Muscle layer of duodenum (tissue), 2 donors: ENCODE data around the gene CCDC78.
"Not testable (repeated sequence)": the region's sequence is repeated elsewhere in the genome, so short reads cannot be mapped to it uniquely, and the experiment has no call there.

Experiments used
- H3K27ac ChIP-seq: one replicate; pipeline ENCODE4 v1.7.0; 2013; ENCODE audit warnings: mild to moderate bottlenecking, low read length
- H3K27me3 ChIP-seq: one replicate; pipeline ENCODE4 v1.7.0; 2013; ENCODE audit warnings: low read depth, mild to moderate bottlenecking, control low read depth, low read length
- H3K36me3 ChIP-seq, 2 donors: one replicate each; pipeline ENCODE4 v1.7.0; 2013; ENCODE audit warnings: low read length in 2 of 2, control low read depth in 1 of 2, mild to moderate bottlenecking in 1 of 2; ENCODE audit not compliant: insufficient read depth in 2 of 2, control insufficient read depth in 1 of 2
- H3K4me1 ChIP-seq, 2 donors: one replicate each; pipeline ENCODE4 v1.7.0; 2013; ENCODE audit warnings: low read length in 2 of 2, mild to moderate bottlenecking in 2 of 2, control low read depth in 1 of 2, moderate library complexity in 1 of 2; ENCODE audit not compliant: insufficient read depth in 2 of 2, control insufficient read depth in 1 of 2
- H3K4me3 ChIP-seq, 2 donors: one replicate each; pipeline ENCODE4 v1.7.0; 2013; ENCODE audit warnings: low read length in 2 of 2, low read depth in 1 of 2, mild to moderate bottlenecking in 1 of 2
- H3K9me3 ChIP-seq, 2 donors: one replicate each; pipeline ENCODE4 v1.7.0; 2013; ENCODE audit warnings: low read length in 2 of 2, control low read depth in 1 of 2, mild to moderate bottlenecking in 1 of 2; ENCODE audit not compliant: control insufficient read depth in 1 of 2
- donor health status: healthy.

CCDC78 gene

DNA sequence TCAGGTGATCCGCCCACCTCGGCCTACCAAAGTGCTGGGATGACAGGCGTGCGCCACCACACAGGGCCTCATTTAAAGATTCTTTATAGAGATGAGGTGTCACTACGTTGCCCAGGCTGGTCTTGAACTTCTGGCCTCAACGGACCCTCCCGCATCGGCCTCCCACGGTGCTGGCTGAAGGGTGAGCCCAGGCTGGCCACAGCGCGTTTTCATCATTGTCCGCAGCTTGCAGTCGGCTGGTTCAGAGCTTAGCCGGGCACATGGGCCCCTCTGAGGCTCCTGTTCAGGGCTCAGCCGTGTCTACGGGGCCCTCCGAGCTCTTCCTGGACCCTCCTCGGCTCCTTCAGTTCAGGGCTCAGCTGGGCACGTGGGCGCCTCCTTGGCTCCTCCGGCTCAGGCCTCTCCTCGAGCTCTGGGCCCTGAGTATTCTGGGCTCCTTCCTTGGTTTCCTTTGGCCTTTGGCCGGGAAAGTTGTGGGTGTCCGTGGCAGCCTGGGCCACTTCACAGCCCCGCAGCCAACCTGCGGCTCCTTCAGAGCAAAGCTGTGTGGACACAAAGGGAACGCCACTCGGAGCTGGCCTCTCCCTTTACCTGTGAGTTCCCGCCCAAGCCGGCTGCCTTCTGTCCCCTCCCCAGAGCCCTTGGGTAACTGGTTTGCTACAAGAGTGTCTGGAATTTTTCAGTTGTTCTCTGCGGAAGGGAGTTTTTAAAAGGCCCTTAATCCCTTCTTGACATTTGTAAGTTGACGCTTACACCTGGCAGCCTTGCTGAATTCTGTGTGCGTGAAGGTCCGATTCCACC is 33.1 kb upstream of the CCDC78 start:
- no peak overlapping the region for H3K4me3 ChIP-seq
- H3K27me3 ChIP-seq, result no peaks in the 10 kb centered on the region
- no peaks in the 10 kb centered on the region for H3K36me3 ChIP-seq
- H3K9me3 ChIP-seq, result peaks cover 0 to 2% of the 10 kb centered on the region in 2 donors
- no peak overlapping the region for H3K27ac ChIP-seq
- no peaks in the 10 kb centered on the region for H3K4me1 ChIP-seq

DNA sequence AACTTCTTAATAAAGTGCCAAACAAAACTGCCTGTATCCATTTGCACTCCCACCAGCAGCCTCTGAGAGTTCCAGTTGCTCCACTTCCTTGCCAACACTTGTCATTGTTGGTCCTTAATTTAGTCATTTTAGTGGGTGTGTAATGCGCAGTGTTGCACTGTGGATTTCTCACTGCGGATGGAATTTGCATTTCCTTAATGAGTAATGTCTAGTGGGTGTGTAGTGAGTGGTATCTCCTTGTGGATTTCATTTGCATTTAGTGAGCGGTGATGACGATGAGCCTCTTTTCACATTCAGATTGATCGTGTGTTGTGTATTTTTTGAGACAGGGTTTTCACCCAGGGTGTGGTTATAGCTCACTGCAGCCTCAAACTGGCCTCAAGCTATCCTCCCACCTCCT is 30.2 kb upstream of the CCDC78 start:
- H3K27ac ChIP-seq, result no peak overlapping the region
- no peaks in the 10 kb centered on the region for H3K4me1 ChIP-seq
- H3K9me3 ChIP-seq, result peaks cover 0 to 2% of the 10 kb centered on the region in 2 donors
- H3K4me3 ChIP-seq, result no peak overlapping the region
- no peaks in the 10 kb centered on the region for H3K36me3 ChIP-seq
- peaks cover 2% of the 10 kb centered on the region for H3K27me3 ChIP-seq

DNA sequence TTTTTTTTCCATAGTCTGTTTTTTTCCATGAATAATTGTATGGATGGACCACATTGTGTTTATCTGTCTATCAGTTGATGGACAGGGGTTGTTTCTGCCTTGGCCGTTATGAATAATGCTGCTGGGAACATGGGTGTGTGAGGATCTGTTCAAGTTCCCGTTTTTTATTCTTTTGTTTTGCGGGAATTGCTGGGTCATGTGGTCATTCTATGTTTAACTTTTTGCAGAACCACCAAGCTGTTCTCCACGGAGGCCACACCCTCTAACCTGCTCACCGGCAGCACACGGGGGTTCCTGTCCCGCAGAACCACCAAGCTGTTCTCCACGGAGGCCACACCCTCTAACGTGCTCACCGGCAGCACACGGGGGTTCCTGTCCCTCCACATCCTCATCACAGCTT is 28.4 kb upstream of the CCDC78 start:
- H3K36me3 ChIP-seq, result no peaks in the 10 kb centered on the region
- peaks cover 0 to 2% of the 10 kb centered on the region in 2 donors for H3K9me3 ChIP-seq
- no peak overlapping the region for H3K27ac ChIP-seq
- H3K4me3 ChIP-seq, result no peak overlapping the region
- no peaks in the 10 kb centered on the region for H3K4me1 ChIP-seq
- peaks cover 5% of the 10 kb centered on the region for H3K27me3 ChIP-seq

DNA sequence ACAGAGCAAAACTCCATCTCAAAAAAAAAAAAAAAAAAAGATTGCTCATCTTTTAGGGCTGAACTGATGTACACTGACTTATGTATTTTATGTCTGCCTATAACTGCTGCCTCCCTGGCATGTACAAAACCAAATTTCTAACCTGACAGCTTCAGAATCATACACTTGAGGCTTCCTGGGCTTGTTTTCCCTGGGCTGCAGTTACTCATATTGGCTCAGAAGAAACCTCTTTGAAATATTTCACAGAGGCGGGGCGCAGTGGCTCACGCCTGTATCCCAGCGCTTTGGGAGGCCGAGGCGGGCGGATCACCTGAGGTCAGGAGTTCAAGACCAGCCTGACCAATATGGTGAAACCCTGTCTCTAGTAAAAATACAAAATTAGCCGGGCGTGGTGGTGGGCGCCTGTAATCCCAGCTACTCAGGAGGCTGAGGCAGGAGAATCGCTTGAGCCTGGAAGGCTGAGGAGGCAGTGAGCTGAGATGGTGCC is 27.9 kb upstream of the CCDC78 start:
- not testable (repeated sequence) for H3K27me3 ChIP-seq, H3K27ac ChIP-seq, H3K4me1 ChIP-seq, H3K9me3 ChIP-seq, H3K4me3 ChIP-seq, H3K36me3 ChIP-seq

DNA sequence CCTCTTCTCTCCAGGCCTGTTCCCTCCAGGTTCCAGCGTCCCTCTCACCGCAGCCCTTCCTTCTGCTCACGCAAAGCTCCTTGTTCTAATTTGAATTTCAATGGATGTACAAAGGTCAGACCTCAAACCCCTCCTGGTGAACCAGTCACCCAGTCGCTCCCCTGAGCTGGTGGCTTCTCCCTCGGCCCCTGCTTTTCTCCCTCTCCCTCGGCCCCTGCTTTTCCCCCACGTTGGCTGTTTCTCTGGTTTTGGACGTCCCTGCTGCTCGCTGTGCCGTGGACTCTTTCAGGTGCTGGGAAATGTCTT is 25.7 kb upstream of the CCDC78 start:
- Histone ChIP-seq H3K4me3 (no peak overlapping the region), H3K27me3 (peaks cover 5% of the 10 kb centered on the region)

DNA sequence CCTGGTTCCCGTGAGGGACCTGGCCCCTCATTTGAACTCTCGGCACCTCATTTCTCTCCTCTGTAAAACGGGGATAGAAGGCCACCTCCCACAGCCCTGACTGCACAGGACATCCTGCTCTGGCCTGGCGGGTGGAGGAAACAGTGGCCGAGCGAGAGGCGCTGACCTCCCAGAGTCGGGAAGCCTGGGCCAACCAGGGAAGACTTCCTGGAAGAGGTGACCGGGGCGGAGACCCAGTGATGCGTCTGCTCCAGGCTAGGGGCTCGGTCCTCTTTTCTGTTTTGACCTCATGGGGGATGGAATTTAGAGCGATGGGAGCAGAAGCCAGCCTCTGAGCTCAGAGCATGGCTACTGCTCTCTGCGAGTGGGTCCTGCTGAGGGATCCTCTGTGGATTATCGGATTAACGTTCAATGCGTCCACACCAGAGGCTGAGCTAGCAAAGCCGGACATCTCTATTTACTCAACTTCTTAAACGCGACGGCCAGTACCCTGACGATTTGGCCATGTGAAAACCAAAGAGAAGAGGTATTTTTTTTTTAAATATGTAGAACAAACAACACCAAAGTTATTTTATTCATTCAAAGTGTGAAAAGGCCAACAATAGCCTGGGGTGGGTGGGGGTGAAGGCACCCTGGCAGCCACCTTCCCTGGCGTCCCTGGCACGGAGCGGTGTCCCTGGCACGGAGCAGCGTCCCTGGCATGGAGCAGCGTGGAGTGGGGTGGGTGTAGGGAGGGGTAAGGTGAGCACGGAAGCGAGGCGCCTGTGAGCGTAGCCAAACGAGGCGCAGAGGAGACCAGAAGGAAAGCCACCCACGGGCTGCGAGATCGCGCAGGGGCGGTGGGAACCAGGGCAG is 25.1 kb upstream of the CCDC78 start:
- Histone ChIP-seq H3K9me3 (no peaks in the 10 kb centered on the region), H3K27ac (no peak overlapping the region), H3K27me3 (peaks cover 5% of the 10 kb centered on the region), H3K4me3 (no peak overlapping the region), H3K4me1 (no peaks in the 10 kb centered on the region), H3K36me3 (no peaks in the 10 kb centered on the region)

More for the DNA sequence above, 25.7 kb upstream of the CCDC78 start:
- Histone ChIP-seq H3K9me3 (peaks cover 0 to 2% of the 10 kb centered on the region in 2 donors), H3K4me1 (no peaks in the 10 kb centered on the region), H3K36me3 (no peaks in the 10 kb centered on the region), H3K27ac (no peak overlapping the region)

DNA sequence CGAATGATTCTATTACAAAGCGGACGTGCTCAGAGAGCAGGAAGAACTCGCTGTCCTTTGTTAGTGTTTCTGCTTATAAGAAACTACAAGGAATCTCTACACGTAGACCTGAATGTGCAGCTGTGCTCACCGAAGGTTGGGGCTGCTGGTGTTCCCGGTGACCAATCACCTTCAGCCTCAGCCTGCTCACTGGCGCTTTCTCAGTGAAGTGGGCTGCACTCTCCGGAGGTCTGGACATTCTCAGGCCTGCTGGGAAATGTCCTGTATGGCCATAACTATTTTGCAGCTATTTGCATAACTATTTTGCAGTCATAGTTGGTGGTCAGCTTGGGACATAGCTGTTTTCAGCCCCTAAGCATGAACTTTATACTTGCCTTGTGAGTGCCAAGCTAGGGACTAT is 24.2 kb upstream of the CCDC78 start:
- Histone ChIP-seq H3K27ac (no peak overlapping the region), H3K27me3 (peaks cover 5% of the 10 kb centered on the region), H3K4me1 (no peaks in the 10 kb centered on the region), H3K4me3 (no peak overlapping the region), H3K9me3 (no peaks in the 10 kb centered on the region), H3K36me3 (no peaks in the 10 kb centered on the region)

DNA sequence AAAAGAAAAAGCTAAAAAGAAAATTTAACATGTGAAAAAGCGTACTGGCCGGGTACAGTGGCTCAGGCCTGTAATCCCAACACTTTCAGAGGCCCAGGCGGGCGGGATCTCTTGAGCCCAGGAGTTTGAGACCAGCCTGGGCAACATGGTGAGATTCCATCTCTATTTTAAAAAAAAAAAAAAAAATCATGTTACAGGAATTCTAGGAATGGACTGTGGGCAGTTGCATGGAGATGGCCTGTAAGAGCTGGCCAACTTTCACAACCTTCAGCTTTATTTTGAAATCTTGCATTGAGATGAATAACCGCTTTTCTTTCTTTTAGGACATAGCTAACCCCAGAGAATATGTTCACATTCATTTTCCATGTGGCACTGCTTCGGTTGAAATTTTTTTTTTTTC is 22.8 kb upstream of the CCDC78 start:
- Histone ChIP-seq H3K4me3 (no peak overlapping the region), H3K27ac (no peak overlapping the region), H3K36me3 (no peaks in the 10 kb centered on the region), H3K9me3 (no peaks in the 10 kb centered on the region), H3K4me1 (no peaks in the 10 kb centered on the region), H3K27me3 (peaks cover 5% of the 10 kb centered on the region)

DNA sequence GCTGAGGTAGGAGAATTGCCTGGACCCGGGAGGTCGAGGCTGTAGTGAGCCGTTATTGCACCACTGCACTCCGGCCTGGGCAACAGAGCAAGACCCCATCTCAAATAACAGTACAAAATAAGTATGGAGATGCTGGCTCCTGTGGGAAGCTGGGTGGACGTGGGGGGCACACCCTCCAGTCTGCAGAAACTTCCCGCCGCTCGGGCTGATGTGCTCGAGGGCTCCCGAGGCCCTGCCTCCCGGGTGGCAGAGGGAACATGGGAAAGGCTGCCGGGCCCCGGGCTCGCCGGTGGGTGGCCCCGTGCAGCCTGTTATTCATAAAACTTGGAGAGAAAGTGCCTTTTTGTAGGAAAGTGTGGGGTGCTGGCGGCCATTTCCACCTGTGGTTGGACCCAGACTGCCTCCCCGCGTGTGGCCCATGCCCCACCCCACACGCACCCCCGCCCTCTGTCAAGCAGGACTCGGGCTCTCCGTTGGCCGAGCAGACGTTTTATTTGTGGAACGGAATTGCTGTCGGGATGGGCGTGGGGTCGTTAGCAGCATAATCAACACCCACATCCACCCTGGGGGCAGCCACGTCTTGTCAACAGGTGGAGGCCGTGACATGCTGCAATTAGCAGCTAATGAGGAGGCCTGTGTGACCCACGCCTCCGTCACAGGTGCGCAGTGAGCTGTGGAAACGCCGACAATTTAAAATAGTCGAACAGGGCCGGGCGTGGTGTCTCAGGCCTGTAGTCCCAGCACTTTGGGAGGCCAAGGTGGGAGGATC is 21.9 kb upstream of the CCDC78 start:
- H3K27me3 ChIP-seq, result peaks cover 5% of the 10 kb centered on the region
- H3K27ac ChIP-seq, result no peak overlapping the region
- H3K9me3 ChIP-seq, result no peaks in the 10 kb centered on the region
- H3K36me3 ChIP-seq, result no peaks in the 10 kb centered on the region
- H3K4me1 ChIP-seq, result no peaks in the 10 kb centered on the region
- no peak overlapping the region for H3K4me3 ChIP-seq

DNA sequence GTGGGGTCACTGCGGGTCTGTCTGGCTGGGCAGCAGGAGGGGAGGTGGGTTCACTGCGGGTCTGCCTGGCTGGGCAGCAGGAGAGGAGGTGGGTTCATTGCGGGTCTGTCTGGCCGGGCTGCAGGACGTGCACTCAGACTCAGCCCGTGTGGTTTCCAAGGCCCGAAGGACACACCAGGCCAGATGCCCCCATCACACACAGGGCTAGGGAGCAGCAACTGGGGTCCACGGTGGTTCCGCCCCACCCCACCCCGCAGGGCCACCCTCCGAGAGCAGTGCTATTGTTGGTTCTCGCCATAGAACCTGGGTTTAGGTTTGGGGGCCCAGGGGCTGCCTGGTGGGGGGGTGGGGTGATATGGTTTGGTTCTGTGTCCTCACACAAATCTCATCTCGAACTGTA is 20.4 kb upstream of the CCDC78 start:
- H3K9me3 ChIP-seq, result no peaks in the 10 kb centered on the region
- H3K4me3 ChIP-seq, result no peak overlapping the region
- H3K36me3 ChIP-seq, result no peaks in the 10 kb centered on the region
- H3K4me1 ChIP-seq, result no peaks in the 10 kb centered on the region
- H3K27me3 ChIP-seq, result peaks cover 5% of the 10 kb centered on the region
- no peak overlapping the region for H3K27ac ChIP-seq

DNA sequence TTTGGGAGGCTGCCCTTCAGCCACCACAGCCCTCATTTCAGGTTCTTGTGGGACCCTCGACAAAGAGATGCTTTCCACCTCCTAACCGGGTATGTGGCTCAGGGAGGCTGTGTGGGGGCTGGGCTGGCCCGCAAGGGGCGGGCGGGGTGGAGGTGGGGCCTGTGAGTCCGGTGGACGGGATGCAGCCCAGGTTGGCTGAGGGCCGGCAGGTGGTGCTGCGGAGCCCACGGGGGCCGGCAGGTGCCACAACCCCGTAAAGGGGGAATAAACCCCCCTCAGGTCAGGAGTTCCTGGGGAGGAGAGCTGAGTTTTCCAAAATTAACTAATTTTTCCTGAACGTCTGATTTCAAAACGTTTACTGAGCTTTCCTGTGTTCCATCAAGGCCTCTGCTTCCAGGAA is 19.5 kb upstream of the CCDC78 start:
- peaks cover 0 to 6% of the 10 kb centered on the region in 2 donors for H3K4me1 ChIP-seq

More for the DNA sequence above, 19.5 kb upstream of the CCDC78 start:
- H3K27me3 ChIP-seq, result no peaks in the 10 kb centered on the region
- no peak overlapping the region for H3K4me3 ChIP-seq
- no peak overlapping the region for H3K27ac ChIP-seq
- no peaks in the 10 kb centered on the region for H3K36me3 ChIP-seq
- H3K9me3 ChIP-seq, result no peaks in the 10 kb centered on the region
